ENCODE data around the gene BEND6.

BEND6 gene

DNA sequence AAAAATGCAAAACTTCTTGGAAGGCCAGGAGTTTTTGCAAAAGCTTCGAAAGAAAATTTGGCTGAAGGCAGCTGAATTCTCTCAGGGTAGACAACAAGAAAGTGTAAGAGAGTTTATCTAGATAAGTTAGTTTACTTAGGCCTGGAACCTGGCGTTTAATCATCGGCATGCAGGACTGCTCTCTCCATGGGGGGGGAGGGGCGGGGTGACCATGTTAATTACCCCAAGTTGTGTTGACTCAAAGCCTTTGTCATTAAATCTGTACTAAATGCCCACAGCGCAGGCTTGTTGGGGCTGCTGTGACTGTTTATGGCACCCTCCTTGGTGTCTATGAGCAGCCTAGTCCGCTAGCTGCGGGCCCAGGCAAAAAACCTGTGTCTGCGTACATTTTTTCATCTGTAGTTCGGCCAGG is 115.0 kb downstream of the BEND6 start:
- H3K27ac ChIP-seq (ENCODE audit: insufficient read depth, low read length, poor library complexity, severe bottlenecking) = no peak overlapping the region
- no peak for DNase-seq
- H3K4me3 ChIP-seq (ENCODE audit: insufficient read depth, low read depth, low read length, poor library complexity, severe bottlenecking) = no peak overlapping the region
- H3K27me3 ChIP-seq (replicated peaks; ENCODE audit: control insufficient read depth, insufficient read depth, low read length, poor library complexity, severe bottlenecking) = no peaks in the 10 kb centered on the region
- H3K36me3 ChIP-seq (ENCODE audit: control insufficient read depth, insufficient read depth, low read length) = no peaks in the 10 kb centered on the region
- no peaks in the 10 kb centered on the region for H3K4me1 ChIP-seq (ENCODE audit: control insufficient read depth, insufficient read depth, low read length, poor library complexity, severe bottlenecking)
- H3K9me3 ChIP-seq (ENCODE audit: control insufficient read depth, low read length) = no peaks in the 10 kb centered on the region

DNA sequence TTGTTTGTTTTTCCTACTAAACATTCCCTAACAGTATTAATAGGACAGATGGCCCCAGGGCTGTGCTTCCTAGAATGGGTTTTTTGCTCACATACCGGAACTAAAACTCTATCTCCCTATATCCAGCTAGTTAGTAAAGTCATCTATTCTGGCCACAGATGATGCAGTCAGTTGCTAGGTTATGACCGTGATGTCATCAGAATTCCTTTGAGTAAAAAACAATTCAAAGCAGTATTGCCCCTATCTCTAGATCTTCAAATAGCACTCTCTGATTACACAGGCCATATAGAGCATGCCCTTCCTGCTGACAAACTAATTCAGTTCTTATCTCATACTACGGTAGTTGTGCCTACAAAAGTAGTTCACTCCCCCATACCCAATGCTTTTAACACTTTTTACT is 117.2 kb downstream of the BEND6 start:
- no peaks in the 10 kb centered on the region for H3K27me3 ChIP-seq (replicated peaks; ENCODE audit: control insufficient read depth, insufficient read depth, low read length, poor library complexity, severe bottlenecking)
- no peaks in the 10 kb centered on the region for H3K36me3 ChIP-seq (ENCODE audit: control insufficient read depth, insufficient read depth, low read length)
- DNase-seq = no peak
- H3K9me3 ChIP-seq (ENCODE audit: control insufficient read depth, low read length) = no peaks in the 10 kb centered on the region
- no peak overlapping the region for H3K4me3 ChIP-seq (ENCODE audit: insufficient read depth, low read depth, low read length, poor library complexity, severe bottlenecking)
- no peaks in the 10 kb centered on the region for H3K4me1 ChIP-seq (ENCODE audit: control insufficient read depth, insufficient read depth, low read length, poor library complexity, severe bottlenecking)
- H3K27ac ChIP-seq (ENCODE audit: insufficient read depth, low read length, poor library complexity, severe bottlenecking) = no peak overlapping the region

DNA sequence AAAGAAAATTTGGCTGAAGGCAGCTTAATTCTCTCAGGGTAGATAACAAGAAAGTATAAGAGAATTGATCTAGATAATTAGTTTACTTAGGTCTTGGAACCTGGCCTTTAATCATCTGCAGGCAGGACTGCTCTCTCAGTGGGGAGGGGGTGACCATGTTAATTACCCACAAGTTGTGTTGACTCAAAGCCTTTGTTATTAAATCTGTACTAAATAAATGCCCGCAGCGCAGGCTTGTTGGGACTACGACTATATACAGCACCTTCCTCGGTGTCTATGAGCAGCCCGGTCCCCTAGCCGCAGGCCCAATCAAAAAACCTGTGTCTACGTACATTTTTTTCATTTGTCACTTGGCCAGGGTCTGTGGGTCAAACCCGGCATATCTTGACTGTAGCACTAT is 119.5 kb downstream of the BEND6 start:
- no peak for DNase-seq
- Histone ChIP-seq H3K9me3 (ENCODE audit: control insufficient read depth, low read length) (no peaks in the 10 kb centered on the region), H3K36me3 (ENCODE audit: control insufficient read depth, insufficient read depth, low read length) (no peaks in the 10 kb centered on the region), H3K4me3 (ENCODE audit: insufficient read depth, low read depth, low read length, poor library complexity, severe bottlenecking) (no peak overlapping the region), H3K27me3 (replicated peaks; ENCODE audit: control insufficient read depth, insufficient read depth, low read length, poor library complexity, severe bottlenecking) (no peaks in the 10 kb centered on the region), H3K4me1 (ENCODE audit: control insufficient read depth, insufficient read depth, low read length, poor library complexity, severe bottlenecking) (no peaks in the 10 kb centered on the region), H3K27ac (ENCODE audit: insufficient read depth, low read length, poor library complexity, severe bottlenecking) (no peak overlapping the region)

DNA sequence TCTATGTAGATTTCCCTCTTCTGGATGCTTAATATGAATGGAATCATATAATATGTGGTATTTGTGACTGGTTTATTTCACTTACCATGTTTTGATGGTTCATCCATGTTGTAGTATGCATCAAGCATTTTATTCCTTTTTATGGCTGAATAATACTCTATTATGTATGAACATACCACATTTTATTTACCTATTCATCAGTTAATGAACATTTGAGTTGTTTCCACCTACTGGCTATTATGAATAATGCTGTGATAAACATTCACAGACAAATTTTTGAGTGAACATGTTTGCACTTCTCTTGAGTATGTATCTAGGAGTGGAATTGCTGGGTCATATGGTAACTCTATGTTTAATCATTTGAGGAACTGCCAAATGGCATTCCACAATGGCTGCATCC is 120.2 kb downstream of the BEND6 start:
- Histone ChIP-seq H3K27ac (ENCODE audit: insufficient read depth, low read length, poor library complexity, severe bottlenecking) (no peak overlapping the region), H3K9me3 (ENCODE audit: control insufficient read depth, low read length) (no peaks in the 10 kb centered on the region), H3K4me1 (ENCODE audit: control insufficient read depth, insufficient read depth, low read length, poor library complexity, severe bottlenecking) (no peaks in the 10 kb centered on the region), H3K4me3 (ENCODE audit: insufficient read depth, low read depth, low read length, poor library complexity, severe bottlenecking) (no peak overlapping the region), H3K36me3 (ENCODE audit: control insufficient read depth, insufficient read depth, low read length) (no peaks in the 10 kb centered on the region), H3K27me3 (replicated peaks; ENCODE audit: control insufficient read depth, insufficient read depth, low read length, poor library complexity, severe bottlenecking) (no peaks in the 10 kb centered on the region)
- DNase-seq = no peak

Measured in effector memory CD4-positive, alpha-beta T cell (primary cell).